Measurements from ENCODE around the gene HIRA. TPM values are rescaled to one million over a fixed set of nuclear protein-coding genes. Genes with fewer than 3 reads are reported as not detected.

Gene HIRA
- total and polyA plus RNA-seq, 9 of the 15 experiments (the other 6 are each of a cell fraction or from before 2014, with no cell fraction given) = 0.96 to 132 (median 58.4) TPM

DNA sequence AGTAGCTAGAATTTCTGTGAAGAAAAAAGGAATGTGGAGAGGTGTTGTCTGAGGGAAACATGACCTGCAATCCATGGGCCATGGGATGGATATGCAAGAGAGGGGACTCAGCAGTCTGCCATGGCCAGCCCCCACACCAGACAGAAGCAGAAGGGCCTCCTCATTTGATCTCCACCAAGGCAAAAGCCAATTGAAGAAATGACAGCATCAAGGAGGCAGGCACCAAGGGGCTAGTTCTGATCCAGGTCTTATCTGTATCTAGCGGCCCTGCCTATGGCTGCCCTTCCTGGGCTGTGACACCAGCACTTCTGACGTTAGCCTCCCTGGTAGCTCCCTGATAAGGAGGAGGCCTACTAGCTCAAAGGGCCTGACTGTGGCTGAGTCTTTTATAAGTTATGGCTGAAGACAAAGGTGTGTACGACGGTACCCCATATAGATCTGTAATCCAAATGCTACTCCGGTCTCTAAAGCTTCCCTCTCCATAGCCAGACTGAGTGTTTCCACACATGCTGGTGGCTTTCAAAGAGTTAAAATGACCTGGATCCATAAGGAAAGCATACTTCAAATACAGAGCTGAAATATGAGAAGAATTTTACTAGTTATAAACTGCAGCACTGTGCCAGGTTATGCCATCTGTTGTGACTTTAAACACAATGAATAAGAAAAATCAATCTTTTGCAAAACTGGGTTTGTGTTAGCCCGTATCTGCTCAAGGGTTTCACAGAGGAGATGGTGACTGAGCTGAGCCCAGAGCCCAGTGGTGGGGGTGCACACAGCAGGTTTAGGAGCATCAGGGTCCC is 34.4 kb downstream of the HIRA start (continued):
- TF ChIP-seq, protein P1, sequence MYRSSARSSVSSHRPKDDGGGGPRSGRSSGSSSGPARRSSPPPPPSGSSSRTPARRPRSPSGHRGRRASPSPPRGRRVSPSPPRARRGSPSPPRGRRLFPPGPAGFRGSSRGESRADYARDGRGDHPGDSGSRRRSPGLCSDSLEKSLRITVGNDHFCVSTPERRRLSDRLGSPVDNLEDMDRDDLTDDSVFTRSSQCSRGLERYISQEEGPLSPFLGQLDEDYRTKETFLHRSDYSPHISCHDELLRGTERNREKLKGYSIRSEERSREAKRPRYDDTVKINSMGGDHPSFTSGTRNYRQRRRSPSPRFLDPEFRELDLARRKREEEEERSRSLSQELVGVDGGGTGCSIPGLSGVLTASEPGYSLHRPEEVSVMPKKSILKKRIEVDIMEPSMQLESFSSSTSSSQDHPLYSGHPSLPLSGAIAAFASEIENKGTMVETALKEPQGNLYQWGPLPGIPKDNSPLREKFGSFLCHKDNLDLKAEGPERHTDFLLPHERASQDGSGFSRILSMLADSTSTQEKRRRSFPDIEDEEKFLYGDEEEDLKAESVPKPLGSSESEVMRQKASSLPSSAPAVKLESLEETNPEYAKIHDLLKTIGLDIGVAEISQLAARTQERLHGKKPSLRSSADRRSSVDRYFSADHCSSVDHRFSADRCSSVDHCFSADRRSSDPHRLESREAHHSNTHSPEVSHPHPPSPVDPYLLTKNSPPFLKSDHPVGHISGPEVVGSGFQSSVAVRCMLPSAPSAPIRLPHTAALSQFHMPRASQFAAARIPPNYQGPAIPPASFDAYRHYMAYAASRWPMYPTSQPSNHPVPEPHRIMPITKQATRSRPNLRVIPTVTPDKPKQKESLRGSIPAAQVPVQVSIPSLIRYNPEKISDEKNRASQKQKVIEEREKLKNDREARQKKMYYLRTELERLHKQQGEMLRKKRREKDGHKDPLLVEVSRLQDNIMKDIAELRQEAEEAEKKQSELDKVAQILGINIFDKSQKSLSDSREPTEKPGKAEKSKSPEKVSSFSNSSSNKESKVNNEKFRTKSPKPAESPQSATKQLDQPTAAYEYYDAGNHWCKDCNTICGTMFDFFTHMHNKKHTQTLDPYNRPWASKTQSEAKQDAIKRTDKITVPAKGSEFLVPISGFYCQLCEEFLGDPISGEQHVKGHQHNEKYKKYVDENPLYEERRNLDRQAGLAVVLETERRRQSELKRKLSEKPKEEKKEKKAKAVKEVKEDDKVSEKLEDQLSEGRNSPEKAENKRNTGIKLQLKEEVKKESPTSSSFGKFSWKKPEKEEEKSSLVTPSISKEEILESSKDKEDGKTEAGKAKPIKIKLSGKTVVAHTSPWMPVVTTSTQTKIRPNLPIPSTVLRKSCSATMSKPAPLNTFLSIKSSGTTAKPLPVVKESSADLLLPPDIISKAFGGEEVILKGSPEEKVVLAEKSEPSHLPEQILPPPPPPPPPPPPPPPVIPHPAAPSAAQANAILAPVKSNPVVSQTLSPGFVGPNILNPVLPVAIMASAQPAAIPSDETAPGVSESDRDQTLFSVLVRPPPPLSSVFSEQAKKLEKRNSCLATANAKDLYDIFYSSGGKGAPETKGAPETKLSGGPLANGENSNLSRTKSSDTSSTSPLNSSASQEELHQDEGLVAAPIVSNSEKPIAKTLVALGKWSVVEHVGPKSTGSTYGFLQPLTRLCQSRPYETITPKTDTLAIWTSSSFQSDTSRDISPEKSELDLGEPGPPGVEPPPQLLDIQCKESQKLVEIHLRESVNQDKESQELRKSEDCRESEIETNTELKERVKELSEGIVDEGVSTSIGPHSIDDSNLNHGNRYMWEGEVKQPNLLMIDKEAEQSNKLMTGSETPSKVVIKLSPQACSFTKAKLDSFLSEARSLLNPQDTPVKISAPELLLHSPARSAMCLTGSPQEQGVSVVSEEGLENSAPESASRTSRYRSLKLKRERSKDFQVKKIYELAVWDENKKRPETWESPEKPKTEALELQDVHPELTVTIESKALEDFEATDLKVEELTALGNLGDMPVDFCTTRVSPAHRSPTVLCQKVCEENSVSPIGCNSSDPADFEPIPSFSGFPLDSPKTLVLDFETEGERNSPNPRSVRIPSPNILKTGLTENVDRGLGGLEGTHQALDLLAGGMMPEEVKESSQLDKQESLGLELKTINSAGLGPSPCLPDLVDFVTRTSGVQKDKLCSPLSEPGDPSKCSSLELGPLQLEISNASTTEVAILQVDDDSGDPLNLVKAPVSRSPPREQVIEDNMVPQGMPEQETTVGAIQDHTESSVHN (IDR thresholded peaks at IDR 0.05; ENCODE audit: borderline replicate concordance in 1 of 2, low read depth in 1 of 2) = no peak
- no peak; the same call in 1 of the 2 replicates for TF ChIP-seq ZNF586 (CRISPR knock-in tag; conservative IDR thresholded peaks at IDR 0.05)
- TF ChIP-seq, protein P2, sequence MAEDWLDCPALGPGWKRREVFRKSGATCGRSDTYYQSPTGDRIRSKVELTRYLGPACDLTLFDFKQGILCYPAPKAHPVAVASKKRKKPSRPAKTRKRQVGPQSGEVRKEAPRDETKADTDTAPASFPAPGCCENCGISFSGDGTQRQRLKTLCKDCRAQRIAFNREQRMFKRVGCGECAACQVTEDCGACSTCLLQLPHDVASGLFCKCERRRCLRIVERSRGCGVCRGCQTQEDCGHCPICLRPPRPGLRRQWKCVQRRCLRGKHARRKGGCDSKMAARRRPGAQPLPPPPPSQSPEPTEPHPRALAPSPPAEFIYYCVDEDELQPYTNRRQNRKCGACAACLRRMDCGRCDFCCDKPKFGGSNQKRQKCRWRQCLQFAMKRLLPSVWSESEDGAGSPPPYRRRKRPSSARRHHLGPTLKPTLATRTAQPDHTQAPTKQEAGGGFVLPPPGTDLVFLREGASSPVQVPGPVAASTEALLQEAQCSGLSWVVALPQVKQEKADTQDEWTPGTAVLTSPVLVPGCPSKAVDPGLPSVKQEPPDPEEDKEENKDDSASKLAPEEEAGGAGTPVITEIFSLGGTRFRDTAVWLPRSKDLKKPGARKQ (CRISPR knock-in tag; IDR thresholded peaks at IDR 0.05) = no peak
- TF ChIP-seq, protein P3, sequence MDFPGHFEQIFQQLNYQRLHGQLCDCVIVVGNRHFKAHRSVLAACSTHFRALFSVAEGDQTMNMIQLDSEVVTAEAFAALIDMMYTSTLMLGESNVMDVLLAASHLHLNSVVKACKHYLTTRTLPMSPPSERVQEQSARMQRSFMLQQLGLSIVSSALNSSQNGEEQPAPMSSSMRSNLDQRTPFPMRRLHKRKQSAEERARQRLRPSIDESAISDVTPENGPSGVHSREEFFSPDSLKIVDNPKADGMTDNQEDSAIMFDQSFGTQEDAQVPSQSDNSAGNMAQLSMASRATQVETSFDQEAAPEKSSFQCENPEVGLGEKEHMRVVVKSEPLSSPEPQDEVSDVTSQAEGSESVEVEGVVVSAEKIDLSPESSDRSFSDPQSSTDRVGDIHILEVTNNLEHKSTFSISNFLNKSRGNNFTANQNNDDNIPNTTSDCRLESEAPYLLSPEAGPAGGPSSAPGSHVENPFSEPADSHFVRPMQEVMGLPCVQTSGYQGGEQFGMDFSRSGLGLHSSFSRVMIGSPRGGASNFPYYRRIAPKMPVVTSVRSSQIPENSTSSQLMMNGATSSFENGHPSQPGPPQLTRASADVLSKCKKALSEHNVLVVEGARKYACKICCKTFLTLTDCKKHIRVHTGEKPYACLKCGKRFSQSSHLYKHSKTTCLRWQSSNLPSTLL (IDR thresholded peaks at IDR 0.05) = no peak
- TF ChIP-seq, protein P4, sequence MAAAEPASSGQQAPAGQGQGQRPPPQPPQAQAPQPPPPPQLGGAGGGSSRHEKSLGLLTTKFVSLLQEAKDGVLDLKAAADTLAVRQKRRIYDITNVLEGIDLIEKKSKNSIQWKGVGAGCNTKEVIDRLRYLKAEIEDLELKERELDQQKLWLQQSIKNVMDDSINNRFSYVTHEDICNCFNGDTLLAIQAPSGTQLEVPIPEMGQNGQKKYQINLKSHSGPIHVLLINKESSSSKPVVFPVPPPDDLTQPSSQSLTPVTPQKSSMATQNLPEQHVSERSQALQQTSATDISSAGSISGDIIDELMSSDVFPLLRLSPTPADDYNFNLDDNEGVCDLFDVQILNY (CRISPR knock-in tag; IDR thresholded peaks at IDR 0.05) = no peak
